Measurements from ENCODE around the gene SP6.

GRCh38 chr17:47856830-47857229 is 5.9 kb upstream of the SP6 start:
- TF ChIP-seq MAX (IDR thresholded peaks at IDR 0.05) (no peak), USF1 (IDR thresholded peaks at IDR 0.05) (no peak), NFIC (IDR thresholded peaks at IDR 0.05) (no peak), FOXM1 (IDR thresholded peaks at IDR 0.05; ENCODE audit: borderline replicate concordance, low read depth) (no peak), REST (IDR thresholded peaks at IDR 0.05; ENCODE audit: low read depth) (no peak), TAF1 (IDR thresholded peaks at IDR 0.05; ENCODE audit: low read depth) (no peak), YY1 (IDR thresholded peaks at IDR 0.05; ENCODE audit: low read depth) (no peak), CEBPB (IDR thresholded peaks at IDR 0.05) (no peak), ZBTB7A (IDR thresholded peaks at IDR 0.05; ENCODE audit: low read depth) (no peak), EP300 (IDR thresholded peaks at IDR 0.05; ENCODE audit: borderline replicate concordance) (no peak)
